HG03432 (cell line): ENCODE data around the gene COMMD1.
"Not testable (repeated sequence)": the region's sequence is repeated elsewhere in the genome, so short reads cannot be mapped to it uniquely, and the experiment has no call there.

ENCODE experiments used
- ATAC-seq: cut with Tn5 transposase; IDR thresholded peaks from one replicate; pipeline ENCODE4 v1.9.1; 2021; ENCODE audit warnings: mild to moderate bottlenecking, moderate library complexity; ENCODE audit not compliant: unreplicated experiment

Gene COMMD1

GRCh38 chr2:62133320-62133823, 227.9 kb downstream of the COMMD1 start:
- no peak for ATAC-seq

GRCh38 chr2:62136956-62137830, 231.7 kb downstream of the COMMD1 start:
- ATAC-seq = no peak

GRCh38 chr2:62140426-62141141, 235.1 kb downstream of the COMMD1 start:
- ATAC-seq = peak; percentile 69

GRCh38 chr2:62141142-62141740, 235.8 kb downstream of the COMMD1 start:
- ATAC-seq = peak; percentile 25

GRCh38 chr2:62142054-62142453, 236.6 kb downstream of the COMMD1 start:
- no peak for ATAC-seq

GRCh38 chr2:62143696-62144095, 238.2 kb downstream of the COMMD1 start:
- ATAC-seq = no peak

- no peak for ATAC-seq
Observed at GRCh38 chr2:62144689-62145477, 239.4 kb downstream of the COMMD1 start.

GRCh38 chr2:62145478-62146100, 240.1 kb downstream of the COMMD1 start:
- no peak for ATAC-seq

- not testable (repeated sequence) for ATAC-seq
Observed at GRCh38 chr2:62146790-62147189, 241.3 kb downstream of the COMMD1 start.

- no peak for ATAC-seq
Observed at GRCh38 chr2:62147610-62148301, 242.3 kb downstream of the COMMD1 start.

- ATAC-seq = no peak
Observed at GRCh38 chr2:62149708-62150107, 244.2 kb downstream of the COMMD1 start.

- ATAC-seq = no peak
Observed at GRCh38 chr2:62150597-62151305, 245.3 kb downstream of the COMMD1 start.

GRCh38 chr2:62151306-62151638, 245.8 kb downstream of the COMMD1 start:
- ATAC-seq = no peak

- no peak for ATAC-seq
Observed at GRCh38 chr2:62152000-62152399, 246.5 kb downstream of the COMMD1 start.

- ATAC-seq = no peak
Observed at GRCh38 chr2:62156861-62157496, 251.5 kb downstream of the COMMD1 start.

GRCh38 chr2:62158444-62159121, 253.1 kb downstream of the COMMD1 start:
- ATAC-seq = no peak

GRCh38 chr2:62160691-62161090, 255.2 kb downstream of the COMMD1 start:
- not testable (repeated sequence) for ATAC-seq
